Measurements from ENCODE around the gene BNC2.

DNA sequence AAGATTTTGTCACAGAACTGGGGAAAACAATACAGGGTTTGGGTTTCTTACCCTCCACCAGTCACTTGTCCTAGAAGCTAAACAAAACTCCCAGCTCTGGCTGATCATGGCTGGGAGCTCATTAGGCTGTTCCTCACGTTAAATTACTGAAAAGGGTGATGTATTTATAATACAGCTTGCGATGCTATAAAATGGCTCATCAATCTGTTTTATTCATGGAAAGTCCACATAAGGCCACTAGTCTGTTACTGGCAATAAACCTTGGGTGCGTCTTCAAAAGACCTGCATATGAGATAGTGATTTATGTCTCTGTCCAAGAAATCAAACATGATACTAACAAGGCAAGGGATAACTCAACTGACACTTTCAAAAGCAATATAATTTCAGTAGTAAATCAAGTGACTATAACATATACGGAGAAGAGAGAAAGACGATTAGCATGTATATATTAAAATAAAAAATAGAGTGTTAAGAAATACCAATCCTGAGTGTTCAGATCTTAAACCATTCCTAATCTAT is 219.0 kb downstream of the BNC2 start:
- TF ChIP-seq, protein P1, sequence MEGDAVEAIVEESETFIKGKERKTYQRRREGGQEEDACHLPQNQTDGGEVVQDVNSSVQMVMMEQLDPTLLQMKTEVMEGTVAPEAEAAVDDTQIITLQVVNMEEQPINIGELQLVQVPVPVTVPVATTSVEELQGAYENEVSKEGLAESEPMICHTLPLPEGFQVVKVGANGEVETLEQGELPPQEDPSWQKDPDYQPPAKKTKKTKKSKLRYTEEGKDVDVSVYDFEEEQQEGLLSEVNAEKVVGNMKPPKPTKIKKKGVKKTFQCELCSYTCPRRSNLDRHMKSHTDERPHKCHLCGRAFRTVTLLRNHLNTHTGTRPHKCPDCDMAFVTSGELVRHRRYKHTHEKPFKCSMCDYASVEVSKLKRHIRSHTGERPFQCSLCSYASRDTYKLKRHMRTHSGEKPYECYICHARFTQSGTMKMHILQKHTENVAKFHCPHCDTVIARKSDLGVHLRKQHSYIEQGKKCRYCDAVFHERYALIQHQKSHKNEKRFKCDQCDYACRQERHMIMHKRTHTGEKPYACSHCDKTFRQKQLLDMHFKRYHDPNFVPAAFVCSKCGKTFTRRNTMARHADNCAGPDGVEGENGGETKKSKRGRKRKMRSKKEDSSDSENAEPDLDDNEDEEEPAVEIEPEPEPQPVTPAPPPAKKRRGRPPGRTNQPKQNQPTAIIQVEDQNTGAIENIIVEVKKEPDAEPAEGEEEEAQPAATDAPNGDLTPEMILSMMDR (conservative IDR thresholded peaks at IDR 0.05; ENCODE audit: low read length) = no peak
- TF ChIP-seq EZH2phosphoT487 (IDR thresholded peaks at IDR 0.05; ENCODE audit: borderline replicate concordance) = no peak

All from Loucy (cell line).